Erythroblast (primary cell): Measurements from ENCODE around the gene CDKN2A.

Experiments
- GATA1 ChIP-seq: IDR thresholded peaks from 2 replicates; pipeline ENCODE4 v1.6.1; 2011; ENCODE audit warnings: low read depth, mild to moderate bottlenecking, control low read depth, low read length, moderate library complexity
- POLR2A ChIP-seq: IDR thresholded peaks from 2 replicates; pipeline ENCODE4 v1.6.1; 2011; ENCODE audit warnings: mild to moderate bottlenecking, low read length

GRCh38 chr9:21994556-21995005 lies 389 bp upstream of the CDKN2A start, which contains the start of gene CDKN2B-AS1:
- TF ChIP-seq POLR2A (no peak), GATA1 (no peak)
